NCI-H748 (cell line): ENCODE data around the gene CCSER2.
"Not testable (repeated sequence)": the region's sequence is repeated elsewhere in the genome, so short reads cannot be mapped to it uniquely, and the experiment has no call there.

ENCODE experiments used
- DNase-seq: peaks from one replicate; lab custom pipeline; 2025; ENCODE audit not compliant: unreplicated experiment; lab: John Stamatoyannopoulos, UW

CCSER2 gene

DNA sequence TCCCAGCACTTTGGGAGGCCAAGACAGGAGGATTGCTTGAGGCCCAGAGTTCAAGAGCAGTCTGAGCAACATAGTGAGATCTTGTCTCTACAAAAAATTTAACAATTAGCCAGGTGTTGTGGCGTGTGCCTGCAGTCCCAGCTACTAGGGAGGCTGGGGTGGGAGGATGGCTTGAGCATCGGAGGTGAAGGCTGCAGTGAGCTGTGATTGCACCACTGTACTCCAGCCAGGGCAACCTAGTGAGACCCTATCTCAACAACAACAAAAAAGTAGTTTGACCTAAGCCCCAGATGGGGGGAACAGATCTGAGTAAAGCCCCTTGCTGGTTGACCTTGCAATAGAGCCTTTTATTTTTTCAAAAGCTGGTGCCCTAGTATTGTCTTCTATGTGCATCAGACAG, 15.6 kb upstream of the CCSER2 start:
- no peak for DNase-seq

DNA sequence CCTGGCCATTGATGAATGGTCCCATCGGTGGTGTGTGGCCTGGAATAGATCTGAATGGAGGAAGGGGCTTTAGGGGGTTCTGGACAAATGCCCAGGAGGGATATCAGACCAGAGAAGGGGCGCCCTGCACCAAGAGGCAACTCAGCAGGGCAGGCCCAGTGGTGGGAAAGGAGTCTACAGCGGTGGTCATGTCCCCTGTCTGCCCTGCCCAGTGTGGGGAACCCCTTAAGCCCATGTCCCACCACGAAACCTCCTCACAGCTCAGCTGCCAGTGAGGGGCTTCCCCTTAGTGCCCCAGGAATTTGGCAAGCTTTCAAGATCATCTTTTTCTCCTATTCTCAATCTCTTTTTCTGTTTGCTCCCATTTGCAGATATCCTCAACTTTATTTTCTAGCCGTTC, 14.1 kb upstream of the CCSER2 start:
- no peak for DNase-seq

DNA sequence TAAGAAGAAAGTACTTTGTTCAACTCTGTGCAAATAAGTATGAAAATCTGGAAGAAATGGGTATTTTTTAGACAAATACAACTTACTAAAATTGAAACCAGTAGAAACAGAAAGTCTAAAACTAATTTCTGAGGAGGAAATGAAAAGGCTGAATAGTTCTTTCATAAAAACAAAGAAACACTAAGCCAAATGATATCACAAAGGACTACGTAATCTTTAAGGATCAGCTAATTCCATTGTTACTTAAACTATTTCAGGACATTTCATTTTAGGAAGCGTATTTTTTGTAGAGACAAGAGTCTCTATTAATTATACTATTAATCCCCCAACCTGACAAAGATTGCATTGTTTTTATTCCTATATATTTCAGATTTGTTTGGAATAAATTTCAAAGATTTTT, 11.2 kb upstream of the CCSER2 start:
- DNase-seq = no peak

DNA sequence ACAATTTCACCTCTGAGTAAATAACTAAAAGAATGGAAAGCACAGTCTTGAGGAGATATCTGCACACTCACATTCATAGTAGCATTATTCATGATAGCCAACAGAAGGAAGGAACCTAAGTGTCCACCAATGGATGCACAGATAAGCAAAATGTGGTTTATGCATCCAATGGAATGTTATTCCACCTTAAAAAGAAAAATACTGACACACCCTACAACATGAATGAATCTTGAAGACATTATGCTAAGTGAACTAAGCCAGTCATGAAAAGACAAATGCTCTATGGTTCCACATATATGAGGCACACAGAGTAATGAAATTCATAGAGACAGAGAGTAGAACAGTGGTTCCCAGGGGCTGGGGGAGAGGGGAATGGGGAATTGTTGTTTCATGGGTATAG, 6.5 kb upstream of the CCSER2 start:
- no peak for DNase-seq

DNA sequence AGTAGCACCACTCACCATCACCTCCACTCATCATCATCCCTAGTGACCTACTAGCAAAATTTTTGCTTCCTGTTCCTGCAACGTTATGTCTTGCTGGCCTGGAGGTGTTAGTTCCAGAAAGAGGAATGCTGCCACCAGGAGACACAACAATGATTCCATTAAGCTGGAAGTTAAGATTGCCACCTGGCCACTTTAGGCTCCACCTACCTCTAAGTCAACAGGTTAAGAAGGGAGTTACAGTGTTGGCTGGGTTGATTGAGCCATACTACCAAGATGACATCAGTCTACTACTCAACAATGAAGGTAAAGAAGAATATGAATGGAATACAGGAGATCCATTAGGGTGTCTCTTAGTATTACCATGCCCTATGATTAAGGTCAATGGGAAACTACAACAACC, 4.8 kb upstream of the CCSER2 start:
- DNase-seq = not testable (repeated sequence)

DNA sequence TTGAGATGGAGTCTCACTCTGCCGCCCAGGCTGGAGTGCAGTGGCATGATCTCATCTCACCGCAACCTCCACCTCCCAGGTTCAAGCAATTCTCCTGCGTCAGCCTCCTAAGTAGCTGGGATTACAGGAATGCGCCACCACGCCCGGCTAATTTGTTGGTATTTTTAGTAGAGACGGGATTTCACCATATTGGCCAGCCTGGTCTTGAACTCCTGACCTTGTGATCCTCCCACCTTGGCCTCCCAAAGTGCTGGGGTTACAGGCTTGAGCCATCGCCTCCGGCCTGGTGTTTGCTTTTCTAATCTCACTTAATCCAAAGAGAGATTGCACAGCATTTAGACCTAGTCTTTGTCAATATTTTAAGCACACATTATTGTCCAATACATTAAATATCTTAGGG, 1.4 kb upstream of the CCSER2 start:
- DNase-seq = not testable (repeated sequence)

DNA sequence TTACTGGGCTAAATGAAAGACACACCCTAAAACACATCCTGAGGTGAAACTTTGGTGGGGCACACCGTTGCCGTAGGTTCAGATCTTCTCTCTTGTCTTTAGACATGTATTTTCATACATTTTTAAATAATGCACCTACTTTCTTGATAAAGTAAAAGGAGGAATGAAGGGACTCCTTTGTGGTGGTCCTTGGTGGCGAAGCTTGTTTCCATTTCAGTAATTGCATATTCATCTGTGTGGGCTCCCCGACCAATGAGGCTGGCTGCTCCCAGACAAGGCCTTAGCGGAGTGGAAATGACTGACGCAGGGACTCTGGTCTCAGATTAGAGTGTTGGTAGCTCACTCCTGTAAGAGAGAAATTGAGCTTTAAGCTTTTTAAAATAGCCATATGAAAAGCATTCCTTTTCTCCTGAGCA, 815 bp downstream of the CCSER2 start:
- DNase-seq = peak; percentile 62

DNA sequence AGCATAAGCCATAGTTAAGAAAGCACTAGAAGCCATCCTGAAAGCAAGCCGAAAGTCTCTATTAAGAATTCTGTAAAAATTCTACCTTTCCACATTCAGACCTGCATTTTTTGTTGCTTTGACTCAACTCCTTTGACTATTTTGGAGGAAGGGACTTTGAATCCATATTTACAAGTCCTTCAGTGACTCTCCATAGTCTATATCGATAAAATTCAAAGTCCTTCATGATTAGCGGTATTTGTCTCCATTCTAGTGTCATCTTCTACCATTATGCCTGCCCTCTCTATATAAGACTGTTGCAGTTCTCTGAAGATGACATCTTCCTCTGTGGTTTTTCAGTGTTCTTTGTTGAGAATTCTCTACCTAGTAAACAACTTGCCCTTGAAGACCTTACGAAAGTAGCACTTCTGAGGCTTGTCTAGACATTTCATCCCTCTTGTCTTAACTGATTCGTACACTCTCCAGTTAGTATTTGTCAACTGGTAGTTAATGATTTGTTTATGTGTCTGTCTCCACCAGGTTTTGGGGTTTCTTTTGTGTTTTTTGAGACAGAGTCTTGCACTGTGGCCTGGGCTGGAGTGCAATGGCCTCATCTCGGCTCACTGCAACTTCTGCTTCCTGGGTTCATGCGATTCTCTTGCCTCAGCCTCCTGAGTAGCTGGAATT, 1.7 kb downstream of the CCSER2 start:
- no peak for DNase-seq

DNA sequence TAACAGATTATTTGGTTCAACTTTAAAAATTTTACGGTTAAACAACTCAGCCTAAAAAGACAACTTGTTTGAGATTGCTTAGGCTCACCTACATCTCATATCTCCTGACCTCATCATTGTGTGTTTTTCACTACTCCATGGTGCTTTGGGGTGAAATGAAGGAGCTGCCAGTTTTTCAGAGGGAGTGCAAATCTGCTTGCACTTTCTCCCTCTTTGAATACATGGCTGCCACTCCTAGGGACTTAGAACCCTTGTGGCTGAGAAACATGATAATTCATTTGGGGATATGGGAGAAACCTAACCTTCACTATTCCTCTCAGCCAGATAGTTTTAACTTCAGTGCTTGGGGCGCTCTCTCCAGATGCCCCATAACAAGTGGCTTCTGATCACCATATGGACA, 2.7 kb downstream of the CCSER2 start:
- DNase-seq = peak; percentile 25

DNA sequence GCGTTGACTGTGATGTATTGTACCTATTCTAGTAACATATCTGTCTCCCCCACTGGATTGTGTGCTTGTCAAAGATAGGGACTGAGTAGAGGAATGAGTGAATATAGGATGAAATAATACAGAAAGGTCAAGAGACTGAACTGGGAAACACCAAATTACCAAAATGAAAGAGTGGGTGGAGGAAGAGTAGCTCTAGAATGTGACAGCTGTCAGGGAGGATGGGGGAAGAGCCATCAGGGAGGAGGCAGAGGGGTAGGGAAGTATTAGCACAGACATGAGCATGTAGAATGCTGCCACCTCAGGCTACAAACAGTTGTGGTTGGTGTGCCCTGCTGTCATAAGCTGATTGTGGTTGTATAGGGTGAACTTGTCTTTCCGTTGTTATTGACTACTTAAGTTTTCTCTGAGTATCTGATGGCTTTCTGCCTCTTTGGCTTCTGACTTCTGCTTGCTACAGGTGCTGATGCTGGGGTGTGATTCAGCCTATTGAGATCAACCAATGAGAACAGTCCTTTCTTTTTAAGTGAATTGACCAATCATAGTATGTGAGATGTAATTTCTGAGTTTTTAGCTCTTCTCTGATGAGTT, 5.6 kb downstream of the CCSER2 start:
- no peak for DNase-seq

DNA sequence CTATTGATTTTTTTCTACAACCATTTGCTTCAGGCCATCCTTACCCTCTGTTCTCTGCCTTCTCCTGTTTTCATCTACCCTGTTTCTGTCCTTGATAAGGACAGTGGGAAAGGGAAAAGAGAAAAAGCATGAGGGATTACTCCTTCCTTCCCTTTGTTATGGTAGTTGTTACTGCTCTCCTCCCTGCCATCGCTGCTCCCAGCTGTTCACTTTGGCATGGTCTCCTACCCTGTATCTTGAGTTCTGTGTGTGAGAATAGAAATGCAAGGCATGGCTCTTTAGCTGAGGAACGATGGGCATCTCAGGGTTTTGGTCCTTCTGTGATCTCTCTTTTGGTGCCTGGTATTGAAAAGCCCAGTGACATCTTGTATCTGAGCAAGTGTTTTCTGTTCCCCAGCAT, 6.4 kb downstream of the CCSER2 start:
- DNase-seq = no peak

DNA sequence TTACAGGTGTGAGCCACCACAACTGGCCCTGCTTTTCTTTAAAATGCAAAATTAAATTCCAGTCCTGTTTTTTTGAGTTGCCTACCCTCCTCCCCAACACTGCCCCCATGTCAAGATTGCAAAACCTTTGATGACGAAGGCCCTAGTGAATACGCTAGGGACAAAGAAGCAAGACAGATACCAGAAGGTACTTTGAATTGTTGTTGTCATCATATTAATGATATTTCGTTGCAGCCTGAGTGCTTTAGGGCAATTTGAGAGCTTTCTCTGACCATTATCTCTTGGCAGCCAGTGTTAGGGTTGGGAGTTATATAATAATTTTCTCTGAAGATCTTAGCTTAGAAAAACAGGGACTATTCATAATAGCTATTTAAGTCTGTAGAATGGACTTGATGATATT, 7.1 kb downstream of the CCSER2 start:
- no peak for DNase-seq

DNA sequence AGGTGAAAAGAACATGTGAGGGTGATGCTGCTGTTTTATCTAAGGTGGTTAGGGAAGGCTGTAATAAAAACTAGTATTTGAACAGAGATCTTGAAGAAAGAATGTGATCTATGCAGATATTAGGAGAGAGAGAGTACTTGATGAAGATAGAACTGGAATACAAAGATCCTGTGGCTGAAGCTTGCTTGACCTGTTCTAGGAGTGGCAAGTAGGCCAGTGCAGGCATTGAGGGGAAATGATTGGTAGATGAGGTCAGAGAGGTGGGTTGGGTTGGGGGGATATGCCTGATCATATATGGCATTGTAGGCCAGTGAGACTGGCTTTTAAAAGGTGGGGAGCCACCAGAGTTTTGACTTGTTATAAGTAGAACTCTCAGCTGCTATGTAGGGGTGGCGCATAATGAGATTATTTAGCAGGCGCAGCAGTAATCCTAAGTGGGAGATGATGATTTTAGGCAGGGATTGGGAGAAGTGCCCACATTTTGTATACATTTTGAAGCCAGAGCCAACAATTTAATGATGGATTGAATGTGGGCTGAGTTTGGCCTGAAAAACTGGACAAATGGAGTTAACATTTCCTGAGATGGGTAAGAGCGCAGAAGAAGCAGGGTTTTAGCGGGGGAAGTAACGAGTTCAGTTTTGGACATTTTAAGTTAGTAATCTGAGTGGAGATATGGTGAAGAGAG, 8.2 kb downstream of the CCSER2 start:
- DNase-seq = no peak

DNA sequence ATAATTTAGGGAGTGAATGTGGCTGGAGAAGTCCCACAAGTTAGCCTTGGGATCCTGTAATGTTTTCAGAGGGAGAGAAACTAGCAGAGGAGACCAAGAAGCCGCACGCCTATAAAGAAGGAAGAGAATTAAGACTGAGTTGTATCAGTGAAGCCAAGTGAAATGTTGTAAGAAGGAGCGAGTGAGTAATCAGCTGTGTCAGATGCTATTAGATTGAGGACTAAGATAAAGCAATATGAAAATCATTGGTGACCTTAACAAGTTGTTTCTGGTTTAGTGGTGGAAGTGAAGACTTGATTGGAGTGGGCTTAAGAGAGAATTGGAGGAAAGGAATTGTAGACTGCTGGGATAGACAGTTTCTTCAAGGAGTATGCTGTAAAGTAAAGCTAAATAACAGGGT, 8.8 kb downstream of the CCSER2 start:
- DNase-seq = no peak

DNA sequence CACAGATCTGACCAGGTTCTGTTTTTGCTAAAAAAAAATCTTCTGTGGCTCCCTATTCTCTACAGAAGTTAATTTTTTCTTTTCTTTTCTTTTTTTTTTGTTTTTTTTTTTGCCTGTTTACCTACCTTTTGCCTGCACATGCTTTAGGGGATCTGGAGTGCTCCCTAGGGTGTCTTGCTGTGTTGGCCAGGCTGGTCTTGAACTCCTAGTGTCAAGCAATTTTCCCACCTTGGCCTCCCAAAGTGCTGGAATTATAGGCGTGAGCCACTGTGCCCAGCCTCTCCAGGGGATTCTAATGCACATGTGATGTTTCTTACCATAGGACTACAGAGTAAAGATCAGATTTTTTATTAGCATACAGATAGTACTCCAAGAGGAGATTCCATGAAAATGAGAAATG, 10.6 kb downstream of the CCSER2 start:
- DNase-seq = no peak

DNA sequence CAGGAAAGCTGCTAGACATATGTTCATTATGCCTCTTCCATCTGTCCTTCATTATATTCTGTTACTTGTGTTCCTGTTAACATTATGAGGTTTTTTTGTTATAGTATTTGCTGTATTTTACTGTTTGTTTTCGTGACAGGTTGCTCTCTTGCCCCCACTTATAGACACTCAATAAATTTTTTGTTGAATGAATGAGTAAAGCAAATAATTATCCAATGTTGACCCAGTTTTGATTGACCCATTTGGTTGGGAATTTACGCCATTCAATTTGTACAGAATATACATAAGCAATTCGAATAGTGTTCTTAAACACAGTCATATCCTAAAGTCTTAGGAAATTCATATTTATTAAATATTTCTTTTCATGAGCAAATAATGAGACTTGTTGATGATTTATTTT, 11.8 kb downstream of the CCSER2 start:
- peak; percentile 82 for DNase-seq

DNA sequence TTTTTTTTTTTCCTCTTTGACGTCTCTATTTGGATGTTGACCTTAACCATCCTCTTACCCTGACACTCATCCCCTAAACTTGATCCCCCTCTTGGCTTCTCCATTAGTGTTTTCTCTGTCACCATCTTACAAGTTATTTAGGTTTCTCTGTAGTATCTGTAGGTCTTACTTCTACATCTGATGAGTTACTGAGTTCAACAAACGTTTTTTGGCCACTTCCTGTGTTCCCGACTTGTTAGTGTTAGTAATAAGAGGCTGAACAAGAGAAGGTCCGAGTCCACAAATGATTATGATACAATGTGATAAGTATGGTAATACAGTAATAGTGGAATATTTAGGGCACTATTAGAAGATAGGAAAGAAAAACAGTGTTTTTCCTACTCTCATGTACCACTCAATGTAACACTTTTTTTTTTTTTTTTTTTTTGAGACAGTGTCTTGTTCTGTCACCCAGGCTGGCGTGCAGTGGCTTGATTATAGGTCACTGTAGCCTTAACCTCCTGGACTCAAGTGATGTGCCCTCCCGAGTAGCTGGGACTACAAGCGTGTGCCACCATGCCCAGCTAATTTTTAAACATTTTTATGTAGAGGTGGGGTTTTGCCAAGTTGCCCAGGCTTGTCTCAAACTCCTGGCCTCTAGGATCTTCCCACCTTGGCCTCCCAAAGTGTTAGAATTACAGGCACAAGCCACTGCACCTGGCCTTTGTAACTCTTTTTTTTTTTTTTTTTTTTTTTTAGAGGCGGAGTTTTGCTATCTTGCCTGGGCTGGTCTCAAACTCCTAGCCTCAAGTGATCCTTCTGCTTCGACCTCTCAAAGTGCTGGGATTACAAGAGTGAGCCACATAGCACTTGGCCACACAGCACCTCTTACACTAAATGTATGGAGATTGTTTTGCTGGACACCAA, 12.5 kb downstream of the CCSER2 start:
- no peak for DNase-seq

DNA sequence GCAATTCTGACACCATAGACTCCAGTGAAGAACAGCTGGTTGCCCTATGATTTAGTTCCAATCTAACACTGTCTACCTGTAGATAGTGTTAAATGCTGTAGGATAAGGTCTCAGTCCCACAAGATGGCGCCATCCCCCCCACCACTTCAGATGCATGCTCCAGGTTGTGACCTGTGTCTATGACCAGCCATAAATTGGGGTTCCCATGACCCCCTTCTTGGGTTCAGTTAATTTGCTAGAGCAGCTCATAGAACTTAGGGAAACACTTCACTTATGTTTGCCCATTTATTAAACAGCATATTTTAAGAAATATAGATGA, 13.1 kb downstream of the CCSER2 start:
- peak; percentile 17 for DNase-seq

DNA sequence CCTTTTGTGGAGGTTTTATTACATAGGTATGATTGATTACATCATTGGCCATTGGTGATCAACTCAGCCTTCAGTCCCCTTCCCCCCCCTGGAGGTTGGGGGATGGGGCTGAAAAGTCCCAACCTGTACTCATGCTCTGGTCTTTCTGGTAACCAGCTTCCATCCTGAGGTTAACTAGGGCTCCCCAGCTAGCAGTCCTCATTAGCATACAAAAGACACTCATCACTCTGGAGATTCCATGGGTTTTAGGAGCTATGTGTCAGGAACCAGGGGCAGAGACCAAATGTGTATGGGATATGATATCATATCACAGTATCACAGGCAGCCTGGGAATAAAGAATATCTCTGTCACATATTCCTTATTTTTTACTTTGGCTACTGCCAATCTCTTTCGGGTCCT, 13.6 kb downstream of the CCSER2 start:
- DNase-seq = no peak

DNA sequence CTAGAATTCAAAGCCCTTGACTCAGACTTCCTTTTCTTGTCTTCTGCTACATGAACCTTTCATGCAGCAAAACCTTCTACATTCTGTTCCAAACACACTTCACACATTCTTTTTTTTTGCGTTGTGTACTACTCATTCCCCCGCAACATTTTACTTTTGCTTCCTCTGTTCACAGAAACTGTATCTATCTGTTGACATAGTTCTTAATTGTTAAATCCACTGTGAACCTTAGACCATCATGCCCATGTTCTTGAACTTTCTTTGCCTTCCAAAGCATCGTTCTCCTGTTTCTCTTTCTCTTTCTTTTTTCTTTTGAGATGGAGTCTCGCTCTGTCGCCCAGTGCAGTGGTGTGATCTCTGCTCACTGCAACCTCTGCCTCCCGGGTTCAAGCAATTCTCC, 14.2 kb downstream of the CCSER2 start:
- DNase-seq = no peak

DNA sequence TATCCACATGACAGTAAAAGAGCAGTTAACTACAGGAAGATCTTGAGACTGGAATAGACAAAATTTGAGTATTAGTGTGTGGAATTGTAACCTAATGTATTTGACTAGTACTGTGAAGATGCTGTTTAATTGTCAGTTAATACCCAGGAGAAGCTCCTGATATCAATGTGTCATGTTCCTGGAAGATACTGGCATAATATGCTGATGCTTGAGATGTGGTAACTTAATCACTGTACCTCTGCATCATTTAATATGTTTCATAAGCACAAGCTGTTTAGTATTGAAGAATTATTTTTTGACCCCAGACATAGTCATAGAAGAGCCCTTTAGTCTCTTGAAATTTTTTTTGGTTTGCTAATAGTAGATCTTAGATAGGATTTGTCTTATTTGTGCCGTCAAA, 15.4 kb downstream of the CCSER2 start:
- no peak for DNase-seq

DNA sequence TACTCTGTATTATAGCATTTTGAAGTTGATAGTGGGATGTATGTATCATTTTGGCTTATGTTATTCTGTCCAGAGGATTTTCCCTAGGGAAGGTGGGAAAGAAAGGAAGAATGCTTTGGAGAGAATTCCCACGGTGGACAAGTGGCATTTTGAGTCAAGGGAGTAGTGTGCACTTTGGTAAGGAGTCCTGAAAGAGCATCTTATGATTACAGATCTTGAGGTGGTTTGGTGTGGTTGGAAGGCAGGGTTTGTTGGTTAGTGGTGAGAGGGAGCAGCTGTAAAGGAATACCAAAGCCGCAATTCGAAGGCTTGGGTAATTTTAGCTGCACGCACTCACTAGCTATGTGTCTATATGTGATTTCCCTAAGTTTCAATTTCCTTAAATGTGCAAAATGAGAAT, 16.1 kb downstream of the CCSER2 start:
- no peak for DNase-seq
